ENCODE data around the gene KMT2C. TPM values are rescaled to one million over a fixed set of nuclear protein-coding genes. Genes with fewer than 3 reads are reported as not detected.
"Not testable (repeated sequence)": the region's sequence is repeated elsewhere in the genome, so short reads cannot be mapped to it uniquely, and the experiment has no call there.

KMT2C gene
- polyA plus RNA-seq, 1 experiment: 16.7 TPM

- H3K9me3 ChIP-seq (ENCODE audit: control insufficient read depth, insufficient read depth, low read length): no peaks in the 10 kb centered on the region
- no peaks in the 10 kb centered on the region for H3K27me3 ChIP-seq (ENCODE audit: control insufficient read depth, insufficient read depth, low read length)
- no peak overlapping the region for H3K4me3 ChIP-seq (ENCODE audit: low read depth, low read length)
- ChIA-PET CTCF (no interaction called here), POLR2A (no interaction called here)
- no peak for DNase-seq (ENCODE audit: low read depth, low spot score)
- no peak for TF ChIP-seq CTCF (IDR thresholded peaks at IDR 0.05; ENCODE audit: low read depth, low read length)
- no peak overlapping the region for H3K27ac ChIP-seq (ENCODE audit: low read depth, low read length)
Measured at GRCh38 chr7:152231089-152231488, 204.7 kb downstream of the KMT2C start.

- POLR2A ChIA-PET; DNase-seq (ENCODE audit: low read depth, low spot score); CTCF ChIA-PET; H3K27ac ChIP-seq (ENCODE audit: low read depth, low read length); H3K27me3 ChIP-seq (ENCODE audit: control insufficient read depth, insufficient read depth, low read length); H3K4me3 ChIP-seq (ENCODE audit: low read depth, low read length); H3K9me3 ChIP-seq (ENCODE audit: control insufficient read depth, insufficient read depth, low read length): not testable (repeated sequence)
Measured at GRCh38 chr7:152219556-152219955, 216.2 kb downstream of the KMT2C start.

GRCh38 chr7:152208766-152209165, 227.0 kb downstream of the KMT2C start:
- CTCF ChIA-PET; H3K9me3 ChIP-seq (ENCODE audit: control insufficient read depth, insufficient read depth, low read length); H3K27ac ChIP-seq (ENCODE audit: low read depth, low read length); H3K27me3 ChIP-seq (ENCODE audit: control insufficient read depth, insufficient read depth, low read length); DNase-seq (ENCODE audit: low read depth, low spot score); H3K4me3 ChIP-seq (ENCODE audit: low read depth, low read length); POLR2A ChIA-PET: not testable (repeated sequence)

- H3K9me3 ChIP-seq (ENCODE audit: control insufficient read depth, insufficient read depth, low read length); H3K27me3 ChIP-seq (ENCODE audit: control insufficient read depth, insufficient read depth, low read length); H3K27ac ChIP-seq (ENCODE audit: low read depth, low read length); CTCF ChIA-PET; POLR2A ChIA-PET; DNase-seq (ENCODE audit: low read depth, low spot score); H3K4me3 ChIP-seq (ENCODE audit: low read depth, low read length): not testable (repeated sequence)
Measured at GRCh38 chr7:152204417-152204816, 231.4 kb downstream of the KMT2C start.

- Histone ChIP-seq H3K27ac (ENCODE audit: low read depth, low read length) (no peak overlapping the region), H3K9me3 (ENCODE audit: control insufficient read depth, insufficient read depth, low read length) (no peaks in the 10 kb centered on the region), H3K4me3 (ENCODE audit: low read depth, low read length) (no peak overlapping the region), H3K27me3 (ENCODE audit: control insufficient read depth, insufficient read depth, low read length) (no peaks in the 10 kb centered on the region)
- CTCF ChIA-PET: no interaction called here
- TF ChIP-seq CTCF (IDR thresholded peaks at IDR 0.05; ENCODE audit: low read depth, low read length): no peak
- no peak for DNase-seq (ENCODE audit: low read depth, low spot score)
- POLR2A ChIA-PET: no interaction called here
Measured at GRCh38 chr7:152203095-152203494, 232.7 kb downstream of the KMT2C start.

- H3K4me3 ChIP-seq (ENCODE audit: low read depth, low read length): no peak overlapping the region
- TF ChIP-seq CTCF (IDR thresholded peaks at IDR 0.05; ENCODE audit: low read depth, low read length): no peak
- ChIA-PET CTCF (interaction anchor here (0.6 to 0.9 kb wide), 3 partner anchors 131 to 658 kb away, joined by 3 to 7 read pairs (median 3); no protein-coding TSS in a partner anchor), POLR2A (no interaction called here)
- no peak for DNase-seq (ENCODE audit: low read depth, low spot score)
- H3K9me3 ChIP-seq (ENCODE audit: control insufficient read depth, insufficient read depth, low read length): no peaks in the 10 kb centered on the region
- no peaks in the 10 kb centered on the region for H3K27me3 ChIP-seq (ENCODE audit: control insufficient read depth, insufficient read depth, low read length)
- H3K27ac ChIP-seq (ENCODE audit: low read depth, low read length): no peak overlapping the region
Measured at GRCh38 chr7:152202056-152202455, 233.7 kb downstream of the KMT2C start.

GRCh38 chr7:152200395-152200794, 235.4 kb downstream of the KMT2C start:
- no peak for DNase-seq (ENCODE audit: low read depth, low spot score)
- POLR2A ChIA-PET: no interaction called here
- Histone ChIP-seq H3K4me3 (ENCODE audit: low read depth, low read length) (no peak overlapping the region), H3K27me3 (ENCODE audit: control insufficient read depth, insufficient read depth, low read length) (no peaks in the 10 kb centered on the region), H3K9me3 (ENCODE audit: control insufficient read depth, insufficient read depth, low read length) (no peaks in the 10 kb centered on the region), H3K27ac (ENCODE audit: low read depth, low read length) (no peak overlapping the region)
- no peak for TF ChIP-seq CTCF (IDR thresholded peaks at IDR 0.05; ENCODE audit: low read depth, low read length)
- CTCF ChIA-PET: no interaction called here
